Type B pancreatic cell (in vitro differentiated cells): ENCODE results near the gene ZNF281. TPM values are rescaled to one million over a fixed set of nuclear protein-coding genes. Genes with fewer than 3 reads are reported as not detected.
"Not testable (repeated sequence)": the region's sequence is repeated elsewhere in the genome, so short reads cannot be mapped to it uniquely, and the experiment has no call there.

Experiments
- DNase-seq: peaks from one replicate; pipeline ENCODE4 v3.0.0; 2021; ENCODE audit warnings: mixed read lengths; ENCODE audit not compliant: unreplicated experiment; ENCODE audit errors: extremely low spot score
- H3K27ac Mint-ChIP-seq: 2 replicates; pipeline ENCODE4 v1.8.0; 2021; ENCODE audit warnings: mild to moderate bottlenecking, mixed read lengths
- H3K27me3 Mint-ChIP-seq: 2 replicates; pipeline ENCODE4 v1.8.0; 2021; ENCODE audit warnings: mixed read lengths
- H3K36me3 Mint-ChIP-seq: 2 replicates; pipeline ENCODE4 v1.8.0; 2021; ENCODE audit warnings: mixed read lengths
- H3K4me1 Mint-ChIP-seq: one replicate; pipeline ENCODE4 v1.8.0; 2021; ENCODE audit warnings: mixed read lengths; ENCODE audit not compliant: unreplicated experiment
- H3K4me3 Mint-ChIP-seq: 2 replicates; pipeline ENCODE4 v1.8.0; 2021; ENCODE audit warnings: mild to moderate bottlenecking, mixed read lengths
- H3K9me3 Mint-ChIP-seq: 2 replicates; pipeline ENCODE4 v1.8.0; 2021; ENCODE audit warnings: mixed read lengths
- total RNA-seq: library from RNA; stranded (reverse); gene quantifications from 2 replicates; pipeline ENCODE4 v1.2.1, GENCODE V29; 2021; ENCODE audit warnings: low replicate concordance
- TF ChIP-seq, protein P1 (sequence below): fragments of 200-600 bp; sonication (generic); conservative IDR thresholded peaks from 2 replicates; pipeline ENCODE4 v1.5.0; 2021; ENCODE audit warnings: antibody characterized with exemption, mild to moderate bottlenecking

ZNF281 gene
- total RNA-seq, 1 donor from 2014 or later = 30.5 TPM

GRCh38 chr1:200442537-200443156 lies 32.8 kb upstream of the ZNF281 start:
- no peak overlapping the region for H3K27ac Mint-ChIP-seq
- no peaks in the 10 kb centered on the region for H3K4me1 Mint-ChIP-seq
- no peaks in the 10 kb centered on the region for H3K9me3 Mint-ChIP-seq
- H3K36me3 Mint-ChIP-seq = no peaks in the 10 kb centered on the region
- no peak overlapping the region for H3K4me3 Mint-ChIP-seq
- no peaks in the 10 kb centered on the region for H3K27me3 Mint-ChIP-seq
- TF ChIP-seq, protein P1, sequence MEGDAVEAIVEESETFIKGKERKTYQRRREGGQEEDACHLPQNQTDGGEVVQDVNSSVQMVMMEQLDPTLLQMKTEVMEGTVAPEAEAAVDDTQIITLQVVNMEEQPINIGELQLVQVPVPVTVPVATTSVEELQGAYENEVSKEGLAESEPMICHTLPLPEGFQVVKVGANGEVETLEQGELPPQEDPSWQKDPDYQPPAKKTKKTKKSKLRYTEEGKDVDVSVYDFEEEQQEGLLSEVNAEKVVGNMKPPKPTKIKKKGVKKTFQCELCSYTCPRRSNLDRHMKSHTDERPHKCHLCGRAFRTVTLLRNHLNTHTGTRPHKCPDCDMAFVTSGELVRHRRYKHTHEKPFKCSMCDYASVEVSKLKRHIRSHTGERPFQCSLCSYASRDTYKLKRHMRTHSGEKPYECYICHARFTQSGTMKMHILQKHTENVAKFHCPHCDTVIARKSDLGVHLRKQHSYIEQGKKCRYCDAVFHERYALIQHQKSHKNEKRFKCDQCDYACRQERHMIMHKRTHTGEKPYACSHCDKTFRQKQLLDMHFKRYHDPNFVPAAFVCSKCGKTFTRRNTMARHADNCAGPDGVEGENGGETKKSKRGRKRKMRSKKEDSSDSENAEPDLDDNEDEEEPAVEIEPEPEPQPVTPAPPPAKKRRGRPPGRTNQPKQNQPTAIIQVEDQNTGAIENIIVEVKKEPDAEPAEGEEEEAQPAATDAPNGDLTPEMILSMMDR = no peak
- no peak for DNase-seq

DNA sequence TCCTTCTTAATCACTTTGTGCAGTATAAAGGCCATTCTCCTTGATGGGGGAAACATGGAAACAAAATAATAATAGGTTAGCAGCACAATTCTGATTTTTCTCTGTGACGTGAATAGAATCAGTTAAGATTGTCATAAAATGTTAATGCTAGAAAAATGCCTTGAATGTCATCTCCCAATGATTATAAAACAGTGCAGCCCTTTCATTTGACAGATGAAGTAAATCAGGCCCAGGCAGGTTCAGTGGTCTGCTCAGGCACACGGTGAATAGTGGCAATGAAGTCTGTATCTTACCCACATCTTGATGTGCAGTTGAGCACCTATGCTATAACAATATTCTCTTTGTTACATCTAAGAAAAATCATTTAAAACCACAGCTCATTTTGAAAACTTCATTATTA lies 32.2 kb upstream of the ZNF281 start:
- no peak overlapping the region for H3K27ac Mint-ChIP-seq
- TF ChIP-seq, protein P1 = no peak
- H3K9me3 Mint-ChIP-seq = no peaks in the 10 kb centered on the region
- no peaks in the 10 kb centered on the region for H3K27me3 Mint-ChIP-seq
- no peak overlapping the region for H3K4me3 Mint-ChIP-seq
- DNase-seq = no peak
- H3K36me3 Mint-ChIP-seq = no peaks in the 10 kb centered on the region
- H3K4me1 Mint-ChIP-seq = no peaks in the 10 kb centered on the region

GRCh38 chr1:200438911-200439310 lies 29.1 kb upstream of the ZNF281 start:
- H3K4me3 Mint-ChIP-seq = no peak overlapping the region
- H3K36me3 Mint-ChIP-seq = no peaks in the 10 kb centered on the region
- H3K27me3 Mint-ChIP-seq = no peaks in the 10 kb centered on the region
- no peaks in the 10 kb centered on the region for H3K9me3 Mint-ChIP-seq
- no peak overlapping the region for H3K27ac Mint-ChIP-seq
- TF ChIP-seq, protein P1 = no peak
- H3K4me1 Mint-ChIP-seq = no peaks in the 10 kb centered on the region
- DNase-seq = no peak

DNA sequence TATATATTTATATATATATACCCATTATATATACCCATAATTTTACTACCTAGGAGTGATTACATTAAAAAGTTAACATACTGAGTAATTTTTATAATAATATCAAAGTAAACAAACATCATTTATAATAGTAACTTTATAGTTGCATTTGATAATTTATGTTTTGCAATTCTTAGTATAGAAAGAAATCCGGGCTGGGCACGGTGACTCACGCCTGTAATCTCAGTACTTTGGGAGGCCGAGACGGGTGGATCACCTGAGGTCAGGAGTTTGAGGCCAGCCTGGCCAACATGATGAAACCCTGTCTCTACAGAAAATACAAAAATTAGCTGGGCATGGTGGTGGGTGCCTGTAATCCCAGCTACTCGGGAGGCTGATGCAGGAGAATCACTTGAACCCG lies 28.6 kb upstream of the ZNF281 start:
- not testable (repeated sequence) for H3K9me3 Mint-ChIP-seq, H3K4me1 Mint-ChIP-seq, H3K27ac Mint-ChIP-seq, H3K36me3 Mint-ChIP-seq, H3K27me3 Mint-ChIP-seq, H3K4me3 Mint-ChIP-seq, DNase-seq

DNA sequence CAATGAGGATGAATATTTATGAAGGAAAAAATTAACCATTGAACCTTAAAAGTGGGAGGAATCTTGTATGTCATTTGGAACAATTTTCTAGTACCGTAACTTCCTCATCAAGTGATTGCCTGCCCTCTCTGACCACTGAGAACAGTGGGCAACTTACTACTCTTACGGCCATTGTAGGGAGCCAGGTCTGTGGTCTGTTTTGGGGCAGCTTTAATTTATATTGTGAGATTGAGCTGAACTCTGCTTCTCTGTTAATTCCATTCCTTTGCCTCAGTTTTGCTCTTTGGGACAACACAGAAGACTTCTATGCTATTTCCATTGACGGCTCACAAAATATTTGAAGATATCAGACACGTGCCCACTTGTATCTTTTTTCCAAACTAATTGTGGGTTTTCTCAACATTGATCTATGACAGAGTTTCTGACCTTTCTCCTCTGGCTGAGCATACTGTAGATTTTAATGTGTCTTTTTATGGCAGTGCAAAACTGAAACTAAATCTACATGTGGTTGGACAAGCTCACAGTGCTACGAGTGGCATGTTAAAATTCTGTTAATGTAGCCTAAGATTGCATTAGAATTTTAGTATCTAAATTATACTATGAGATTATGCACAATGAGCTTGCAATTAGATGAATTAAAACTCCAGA lies 27.8 kb upstream of the ZNF281 start:
- TF ChIP-seq, protein P1 = no peak
- Mint-ChIP-seq H3K9me3 (no peaks in the 10 kb centered on the region), H3K4me1 (no peaks in the 10 kb centered on the region), H3K27me3 (no peaks in the 10 kb centered on the region), H3K27ac (no peak overlapping the region), H3K4me3 (no peak overlapping the region), H3K36me3 (no peaks in the 10 kb centered on the region)
- DNase-seq = no peak

- TF ChIP-seq, protein P1 = no peak
- H3K4me1 Mint-ChIP-seq = no peaks in the 10 kb centered on the region
- no peak overlapping the region for H3K27ac Mint-ChIP-seq
- no peaks in the 10 kb centered on the region for H3K36me3 Mint-ChIP-seq
- H3K27me3 Mint-ChIP-seq = no peaks in the 10 kb centered on the region
- no peak for DNase-seq
- no peak overlapping the region for H3K4me3 Mint-ChIP-seq
- no peaks in the 10 kb centered on the region for H3K9me3 Mint-ChIP-seq
Observed at GRCh38 chr1:200437088-200437487, 27.3 kb upstream of the ZNF281 start.
